Activated T-cell treated with anti-CD3 and anti-CD28 coated beads, Interleukin-2, amount 50 U/mL, for 72 hours (primary cell): Measurements from ENCODE around the gene FAM83F. TPM values are rescaled to one million over a fixed set of nuclear protein-coding genes. Genes with fewer than 3 reads are reported as not detected.
A peak's percentile ranks its signal among the peaks of the same experiment; 100 is the strongest.

Experiments used
- ATAC-seq, 2 donors: fragments of 150-1000 bp; cut with Tn5 transposase; replicated peaks in 1 of 2; 2 replicates each; pipeline ENCODE4 v1.10.0; 2021; ENCODE audit warnings: moderate library complexity in 2 of 2, mild to moderate bottlenecking in 1 of 2
- DNase-seq, 2 donors: peaks; one replicate each; pipeline ENCODE4 v3.0.0; 2021 to 2022; ENCODE audit warnings: mixed read lengths in 1 of 2
- H3K27ac Mint-ChIP-seq: one replicate; pipeline ENCODE4 v1.8.0; 2022; ENCODE audit warnings: mild to moderate bottlenecking, moderate library complexity, mixed read lengths
- H3K27me3 Mint-ChIP-seq: one replicate; pipeline ENCODE4 v1.8.0; 2022; ENCODE audit warnings: low read depth, mixed read lengths
- H3K36me3 Mint-ChIP-seq, 2 donors: one replicate each; pipeline ENCODE4 v1.8.0; 2022; ENCODE audit warnings: mixed read lengths in 2 of 2, mild to moderate bottlenecking in 1 of 2; ENCODE audit not compliant: insufficient read depth in 2 of 2
- H3K4me1 Mint-ChIP-seq: one replicate; pipeline ENCODE4 v1.8.0; 2022; ENCODE audit warnings: low read depth, mixed read lengths
- H3K4me3 Mint-ChIP-seq, 2 donors: one replicate each; pipeline ENCODE4 v1.8.0; 2022; ENCODE audit warnings: mild to moderate bottlenecking in 2 of 2, mixed read lengths in 2 of 2, moderate library complexity in 2 of 2
- H3K9me3 Mint-ChIP-seq, 2 donors: one replicate each; pipeline ENCODE4 v1.8.0; 2022; ENCODE audit warnings: mixed read lengths in 2 of 2
- total RNA-seq, 2 donors: library from RNA; stranded (reverse); gene quantifications; one replicate each; pipeline ENCODE4 v1.2.3, GENCODE V29; 2022

The FAM83F gene
- total RNA-seq, 2 donors from 2014 or later, result 0.81 to 0.89 TPM

GRCh38 chr22:40043793-40044101 lies 49.0 kb downstream of the FAM83F start:
- H3K27ac Mint-ChIP-seq, result peak overlapping the region; percentile 95
- H3K27me3 Mint-ChIP-seq, result peaks cover 10% of the 10 kb centered on the region
- ATAC-seq, result no peak
- peaks cover 50% of the 10 kb centered on the region for H3K4me1 Mint-ChIP-seq
- H3K4me3 Mint-ChIP-seq, result peak overlapping the region; percentile 88 to 92
- H3K9me3 Mint-ChIP-seq, result peaks cover 0 to 2% of the 10 kb centered on the region in 2 donors
- H3K36me3 Mint-ChIP-seq, result peaks cover 0 to 4% of the 10 kb centered on the region in 2 donors
- no peak for DNase-seq

DNA sequence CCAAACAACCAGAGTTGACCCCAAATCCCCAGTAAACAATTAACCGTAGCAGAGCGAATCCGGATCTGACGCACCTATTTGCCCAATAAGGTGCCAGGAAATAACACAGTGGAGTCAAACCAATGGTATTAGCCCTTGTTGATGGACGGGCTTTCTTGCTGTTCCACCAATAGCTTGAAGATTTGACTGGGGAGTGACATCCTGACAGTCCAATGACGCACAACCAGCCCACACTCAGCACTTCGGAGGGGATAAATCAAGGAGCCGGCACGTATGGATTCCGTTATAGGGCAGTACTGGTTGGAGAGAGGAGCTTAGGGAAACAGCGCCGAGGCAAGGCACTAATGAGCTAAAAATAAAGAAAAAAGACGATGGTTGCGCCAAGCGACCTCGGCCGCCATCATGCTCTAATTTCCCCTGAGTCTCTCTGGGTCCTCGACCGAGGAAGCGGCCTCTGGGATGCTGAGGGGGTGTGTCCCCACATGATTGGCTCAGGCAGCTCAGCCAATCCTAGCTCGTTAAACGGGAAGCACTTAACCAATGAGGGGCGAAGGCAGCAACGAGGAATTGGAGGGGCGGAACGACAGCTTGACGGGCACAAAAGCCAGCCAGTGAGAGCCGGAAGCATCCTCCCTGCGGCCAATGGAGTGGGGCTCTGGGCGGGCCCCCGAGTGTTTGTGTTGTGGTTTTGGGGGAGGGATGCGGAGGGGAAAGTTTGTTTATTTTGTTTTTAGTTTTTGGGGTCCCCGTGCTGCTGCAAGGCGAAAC lies 49.5 kb downstream of the FAM83F start:
- peak; percentile 98 to 99 for DNase-seq
- H3K27me3 Mint-ChIP-seq, result peaks cover 8% of the 10 kb centered on the region
- peaks cover 0 to 4% of the 10 kb centered on the region in 2 donors for H3K36me3 Mint-ChIP-seq
- ATAC-seq, result peak; percentile 88 to 89
- H3K27ac Mint-ChIP-seq, result peak overlapping the region; percentile 95
- H3K9me3 Mint-ChIP-seq, result peaks cover 0 to 2% of the 10 kb centered on the region in 2 donors
- peaks cover 55% of the 10 kb centered on the region for H3K4me1 Mint-ChIP-seq
- H3K4me3 Mint-ChIP-seq, result peak overlapping the region; percentile 88 to 92

GRCh38 chr22:40044870-40045834 lies 50.4 kb downstream of the FAM83F start:
- H3K36me3 Mint-ChIP-seq, result peaks cover 0 to 4% of the 10 kb centered on the region in 2 donors
- DNase-seq (peak; percentile 79 to 82), ATAC-seq (peak; percentile 30 to 34)
- H3K27me3 Mint-ChIP-seq, result no peaks in the 10 kb centered on the region
- peaks cover 61% of the 10 kb centered on the region for H3K4me1 Mint-ChIP-seq
- H3K4me3 Mint-ChIP-seq, result peak overlapping the region; percentile 88 to 92
- H3K27ac Mint-ChIP-seq, result peak overlapping the region; percentile 95
- H3K9me3 Mint-ChIP-seq, result peaks cover 0 to 2% of the 10 kb centered on the region in 2 donors

DNA sequence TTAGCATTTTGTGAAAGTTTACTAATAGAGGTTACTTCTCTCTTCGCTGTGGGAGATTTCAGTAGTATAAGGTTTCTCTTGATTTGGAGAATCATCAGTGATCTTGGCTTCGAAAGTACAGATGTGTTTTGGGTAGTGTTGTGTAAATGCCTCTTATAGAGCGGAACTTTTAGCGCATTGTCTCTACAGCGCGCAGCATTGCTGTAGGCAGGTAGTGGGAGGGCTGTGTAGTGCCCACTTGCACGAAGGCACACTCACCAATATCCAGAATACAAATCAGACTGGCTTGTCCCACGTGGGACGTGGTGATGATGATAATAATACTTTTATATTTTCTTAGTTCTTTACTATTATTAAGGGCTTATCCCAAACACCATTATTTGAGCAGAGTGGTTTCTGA lies 51.4 kb downstream of the FAM83F start:
- DNase-seq (peak in 1 of 2 donors; percentile 23), ATAC-seq (no peak)
- Mint-ChIP-seq H3K27me3 (no peaks in the 10 kb centered on the region), H3K9me3 (peaks cover 0 to 2% of the 10 kb centered on the region in 2 donors), H3K36me3 (peaks cover 0 to 4% of the 10 kb centered on the region in 2 donors), H3K27ac (peak overlapping the region; percentile 56), H3K4me3 (peak overlapping the region; percentile 73 to 81), H3K4me1 (peaks cover 68% of the 10 kb centered on the region)

DNA sequence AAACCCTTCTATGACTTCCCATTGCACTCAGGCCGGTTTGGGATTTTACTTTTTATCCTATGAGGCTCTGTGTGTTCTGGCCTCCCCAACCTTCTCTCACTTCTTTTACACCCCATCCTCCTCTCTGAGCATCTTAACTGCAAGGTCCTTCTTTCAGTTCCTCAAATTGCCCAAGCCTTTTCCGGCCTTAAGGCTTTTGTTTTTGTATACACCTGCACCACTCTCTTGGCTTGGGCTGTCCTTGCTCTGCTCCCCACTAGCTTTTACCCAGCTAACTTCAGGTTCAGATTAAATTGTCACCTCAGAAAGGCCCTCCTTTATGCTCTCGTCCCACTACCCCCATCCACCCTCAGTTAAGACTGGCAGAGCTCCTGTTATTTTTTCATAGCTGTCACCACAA lies 55.5 kb downstream of the FAM83F start:
- Mint-ChIP-seq H3K27ac (no peak overlapping the region), H3K4me3 (peak overlapping the region; percentile 4 to 44), H3K9me3 (no peaks in the 10 kb centered on the region), H3K4me1 (peaks cover 89% of the 10 kb centered on the region), H3K27me3 (no peaks in the 10 kb centered on the region), H3K36me3 (peaks cover 0 to 2% of the 10 kb centered on the region in 2 donors)
- DNase-seq (no peak), ATAC-seq (no peak)

- Mint-ChIP-seq H3K27ac (peak overlapping the region; percentile 5), H3K36me3 (peaks cover 0 to 4% of the 10 kb centered on the region in 2 donors), H3K27me3 (no peaks in the 10 kb centered on the region), H3K9me3 (peaks cover 0 to 2% of the 10 kb centered on the region in 2 donors), H3K4me1 (peaks cover 93% of the 10 kb centered on the region), H3K4me3 (peak overlapping the region; percentile 33 to 64)
- ATAC-seq (no peak), DNase-seq (no peak)
Observed at GRCh38 chr22:40051322-40051721, 56.6 kb downstream of the FAM83F start.

DNA sequence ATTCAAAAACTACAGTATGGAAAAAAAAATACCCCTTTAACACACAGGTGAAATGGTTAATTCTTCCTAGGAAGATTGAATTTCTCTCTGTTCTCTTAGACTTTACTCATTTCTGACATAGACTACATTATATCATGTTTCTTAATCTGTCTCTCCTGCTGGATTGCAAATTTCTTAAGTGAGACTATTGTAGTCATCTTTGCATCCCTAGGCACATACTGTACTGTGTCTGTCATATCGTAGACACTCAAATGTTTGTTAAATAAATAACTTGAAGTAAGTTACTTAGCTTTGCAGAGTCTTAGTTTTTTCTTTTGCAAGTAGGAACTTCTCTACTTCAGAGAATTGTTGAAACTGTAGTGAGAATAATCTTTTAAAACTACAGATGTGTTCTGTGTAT lies 58.7 kb downstream of the FAM83F start:
- Mint-ChIP-seq H3K27ac (peak overlapping the region; percentile 43), H3K4me1 (peaks cover 96% of the 10 kb centered on the region), H3K4me3 (peak overlapping the region; percentile 39 to 58), H3K9me3 (peaks cover 0 to 2% of the 10 kb centered on the region in 2 donors), H3K27me3 (no peaks in the 10 kb centered on the region), H3K36me3 (peaks cover 0 to 4% of the 10 kb centered on the region in 2 donors)
- DNase-seq, result no peak
- ATAC-seq, result no peak

GRCh38 chr22:40054486-40054885 lies 59.7 kb downstream of the FAM83F start:
- DNase-seq (no peak), ATAC-seq (no peak)

DNA sequence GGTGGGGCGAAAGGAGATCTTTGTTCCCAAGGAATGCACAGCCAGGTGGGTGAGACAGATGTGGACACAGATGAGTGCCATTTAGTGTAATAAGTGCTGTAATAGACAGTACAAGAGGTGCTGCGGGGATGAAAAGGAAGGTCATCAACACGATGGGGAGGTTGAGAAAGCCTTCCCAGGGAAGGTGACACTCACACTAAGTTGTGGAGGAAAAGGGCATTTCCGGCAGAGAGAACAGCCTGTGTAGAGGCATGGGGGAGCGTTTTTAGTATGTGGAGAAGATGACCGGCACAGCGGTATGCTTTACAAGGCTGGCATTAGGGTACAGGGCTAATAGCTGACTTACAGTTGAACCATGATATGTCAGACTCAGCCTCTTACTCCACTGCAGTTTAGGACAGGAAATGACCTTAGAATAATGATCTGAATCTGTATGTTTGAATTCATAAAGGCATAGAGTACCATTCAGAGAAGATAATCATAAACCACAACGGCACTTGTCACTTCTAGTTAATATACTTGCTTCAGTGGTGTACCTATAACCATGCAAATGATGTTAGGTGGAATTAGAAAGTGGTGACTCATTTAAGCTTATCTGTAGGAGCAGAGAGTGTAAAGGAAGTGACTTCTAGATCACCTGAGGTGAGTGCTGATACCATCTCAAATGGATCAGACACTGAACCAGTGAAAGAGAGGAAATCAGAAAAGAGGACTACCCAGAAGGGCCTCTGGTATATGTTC lies 60.6 kb downstream of the FAM83F start:
- peaks cover 0 to 2% of the 10 kb centered on the region in 2 donors for H3K9me3 Mint-ChIP-seq
- DNase-seq, result peak; percentile 20 to 21
- peaks cover 94% of the 10 kb centered on the region for H3K4me1 Mint-ChIP-seq
- peaks cover 0 to 4% of the 10 kb centered on the region in 2 donors for H3K36me3 Mint-ChIP-seq
- H3K27ac Mint-ChIP-seq, result peak overlapping the region; percentile 89
- ATAC-seq, result peak; percentile 93 to 94
- H3K27me3 Mint-ChIP-seq, result no peaks in the 10 kb centered on the region
- peak overlapping the region; percentile 81 for H3K4me3 Mint-ChIP-seq

More at GRCh38 chr22:40054486-40054885, 59.7 kb downstream of the FAM83F start:
- Mint-ChIP-seq H3K4me1 (peaks cover 96% of the 10 kb centered on the region), H3K27me3 (no peaks in the 10 kb centered on the region), H3K4me3 (peak overlapping the region; percentile 81), H3K27ac (peak overlapping the region; percentile 89), H3K36me3 (peaks cover 0 to 4% of the 10 kb centered on the region in 2 donors), H3K9me3 (peaks cover 0 to 2% of the 10 kb centered on the region in 2 donors)

GRCh38 chr22:40056154-40056553 lies 61.4 kb downstream of the FAM83F start:
- Mint-ChIP-seq H3K4me3 (peak overlapping the region; percentile 81), H3K27me3 (no peaks in the 10 kb centered on the region), H3K4me1 (peaks cover 91% of the 10 kb centered on the region), H3K9me3 (peaks cover 0 to 2% of the 10 kb centered on the region in 2 donors), H3K27ac (peak overlapping the region; percentile 89), H3K36me3 (peaks cover 0 to 4% of the 10 kb centered on the region in 2 donors)
- no peak for ATAC-seq
- no peak for DNase-seq

DNA sequence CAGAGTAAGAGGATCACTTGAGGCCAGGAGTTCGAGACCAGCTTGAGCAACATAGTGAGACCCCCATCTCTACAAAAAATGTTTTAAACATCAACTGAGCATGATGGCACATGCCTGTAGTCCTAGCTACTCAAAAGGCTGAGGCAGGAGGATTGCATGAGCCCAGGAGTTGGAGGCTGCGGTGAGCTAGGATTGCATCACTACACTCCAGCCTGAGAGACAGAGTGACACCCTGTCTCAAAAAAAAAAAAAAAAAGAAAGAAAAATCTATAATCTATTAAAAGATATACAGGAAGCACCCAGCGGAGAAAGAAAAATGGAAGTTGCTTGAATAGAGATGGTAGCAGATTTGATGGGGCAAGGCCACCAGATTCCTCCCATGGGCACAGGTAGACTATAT lies 61.8 kb downstream of the FAM83F start:
- H3K27me3 Mint-ChIP-seq, result no peaks in the 10 kb centered on the region
- H3K27ac Mint-ChIP-seq, result peak overlapping the region; percentile 89
- peaks cover 0 to 2% of the 10 kb centered on the region in 2 donors for H3K36me3 Mint-ChIP-seq
- peaks cover 89% of the 10 kb centered on the region for H3K4me1 Mint-ChIP-seq
- ATAC-seq, result no peak
- H3K4me3 Mint-ChIP-seq, result peak overlapping the region in 1 of 2 donors; percentile 13
- DNase-seq, result no peak
- H3K9me3 Mint-ChIP-seq, result peaks cover 0 to 2% of the 10 kb centered on the region in 2 donors

- H3K36me3 Mint-ChIP-seq, result peaks cover 0 to 2% of the 10 kb centered on the region in 2 donors
- ATAC-seq (no peak), DNase-seq (no peak)
- peaks cover 79% of the 10 kb centered on the region for H3K4me1 Mint-ChIP-seq
- H3K27ac Mint-ChIP-seq, result peak overlapping the region; percentile 78
- no peaks in the 10 kb centered on the region for H3K27me3 Mint-ChIP-seq
- H3K9me3 Mint-ChIP-seq, result peaks cover 0 to 2% of the 10 kb centered on the region in 2 donors
- H3K4me3 Mint-ChIP-seq, result peak overlapping the region; percentile 52 to 62
Observed at GRCh38 chr22:40057652-40058051, 62.9 kb downstream of the FAM83F start.
